H1 (cell line): ENCODE data around the gene CEL. TPM values are rescaled to one million over a fixed set of nuclear protein-coding genes. Genes with fewer than 3 reads are reported as not detected.

ENCODE experiments used
- ASH2L ChIP-seq: fragments of 200-600, 300-600 bp; sonication (generic); IDR thresholded peaks from one replicate; pipeline ENCODE4 v1.7.1; 2017; ENCODE audit warnings: low read length
- CBX5 ChIP-seq: fragments of 300-800, 300-1000 bp; sonication (generic); IDR thresholded peaks from 2 replicates; pipeline ENCODE4 v1.7.1; 2016; ENCODE audit warnings: antibody characterized with exemption, low read length, low read depth
- CBX8 ChIP-seq: fragments of 300-800, 300-1000 bp; sonication (generic); IDR thresholded peaks from 2 replicates; pipeline ENCODE4 v1.7.1; 2016; ENCODE audit warnings: low read depth, low read length, borderline replicate concordance
- CHD2 ChIP-seq: IDR thresholded peaks from 2 replicates; pipeline ENCODE4 v1.6.1; 2012; ENCODE audit warnings: low read length, improper control_type of control experiment
- CHD7 ChIP-seq: fragments of 300-600 bp; sonication (generic); IDR thresholded peaks from 2 replicates; pipeline ENCODE4 v1.7.1; 2012; ENCODE audit warnings: low read length, moderate library complexity, mild to moderate bottlenecking, inconsistent platforms; ENCODE audit not compliant: insufficient replicate concordance
- CTBP2 ChIP-seq: IDR thresholded peaks from 2 replicates; pipeline ENCODE4 v1.7.0; 2011; ENCODE audit warnings: borderline replicate concordance, mild to moderate bottlenecking, moderate library complexity, mixed read lengths, low read length; ENCODE audit not compliant: insufficient read depth, insufficient read length
- HDAC6 ChIP-seq: IDR thresholded peaks from one replicate; pipeline ENCODE4 v1.7.1; 2012; ENCODE audit warnings: low read depth, mild to moderate bottlenecking, inconsistent platforms, low read length, moderate library complexity
- MAX ChIP-seq: IDR thresholded peaks from 2 replicates; pipeline ENCODE4 v1.6.1; 2012; ENCODE audit warnings: inconsistent platforms
- POLR2A ChIP-seq, 2 experiments: IDR thresholded peaks; 1 replicate in 1 of 2; 2 replicates in 1 of 2; pipeline ENCODE4 v1.6.1; 2011; ENCODE audit warnings: low read depth in 2 of 2, low read length in 2 of 2, mild to moderate bottlenecking in 2 of 2; ENCODE audit errors: control extremely low read depth in 1 of 2
- SIX5 ChIP-seq: IDR thresholded peaks from 2 replicates; pipeline ENCODE4 v1.6.1; 2011; ENCODE audit warnings: mild to moderate bottlenecking, low read depth, low read length
- ZNF274 ChIP-seq: IDR thresholded peaks from 2 replicates; pipeline ENCODE4 v1.7.0; 2012; ENCODE audit warnings: low read length, borderline replicate concordance; ENCODE audit errors: extremely low read depth
- polyA plus RNA-seq, 7 experiments: library from polyadenylated mRNA; depleted of rRNA in 3 of 7; stranded (reverse) in 5 of 7; unstranded in 2 of 7; fragments of >200 nt in 5 of 7; fragments of 200-250 nt in 2 of 7; gene quantifications; 1 replicate in 5 of 7; 2 replicates in 1 of 7; 4 replicates in 1 of 7; pipeline versions ENCODE4 v1.2.1 to v1.2.3, GENCODE V29; 2011 to 2013; ENCODE audit warnings: missing spikeins in 2 of 7, mixed read lengths in 2 of 7
- total RNA-seq: library from RNA; stranded (reverse); fragmentation: NEBNext Ultra II Directional; extraction: Animal tissue kit (Norgen Biotek cat#: 25700); gene quantifications from 2 replicates; pipeline ENCODE4 v1.2.1, GENCODE V29; 2021

The CEL gene
- total and polyA plus RNA-seq, 2 of the 8 experiments (the other 6 are each of a cell fraction or from before 2014, with no cell fraction given), result 1.8 to 3.4 TPM

DNA sequence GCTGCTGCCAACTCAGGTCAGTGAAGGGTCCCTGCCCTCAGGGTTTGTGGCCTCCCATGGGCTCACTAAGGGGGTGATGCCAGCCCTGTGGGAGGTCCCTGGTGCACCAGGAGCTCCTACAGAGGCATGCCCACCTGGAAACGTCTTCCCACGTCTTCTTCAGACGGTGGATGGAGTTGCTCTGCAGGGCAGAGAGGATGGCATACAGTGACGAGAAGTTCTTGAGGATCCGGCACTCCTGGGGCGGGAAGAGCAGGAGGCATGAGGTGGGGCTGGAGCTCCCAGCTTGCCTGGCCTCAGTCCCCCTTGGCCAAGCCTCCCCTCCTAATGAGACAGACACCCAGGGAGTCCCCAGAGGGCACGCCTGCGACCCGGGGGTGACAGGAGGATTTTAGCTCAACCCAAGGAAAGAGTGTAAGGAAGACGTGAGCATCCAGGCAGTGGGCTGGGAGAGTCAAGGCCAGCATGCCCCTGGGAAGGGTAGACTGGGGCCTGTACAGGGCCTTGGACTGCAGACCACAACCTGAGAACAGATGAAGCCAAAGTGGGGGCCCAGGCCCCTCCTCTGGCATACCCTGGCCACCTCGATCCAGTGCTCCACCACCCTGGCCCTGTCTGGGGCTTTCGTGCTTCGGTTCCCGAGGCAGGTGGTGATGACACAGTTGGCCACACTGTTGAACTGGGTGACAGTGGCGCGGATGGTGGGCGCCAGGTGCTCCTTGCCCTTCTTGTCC lies 44.9 kb downstream of the CEL start (continued):
- TF ChIP-seq CHD7 (no peak), CBX8 (no peak), ASH2L (no peak), HDAC6 (no peak), CHD2 (no peak), CBX5 (no peak), POLR2A (IDR thresholded peaks at IDR 0.05; ENCODE audit: control extremely low read depth in 1 of 2, low read depth in 2 of 2, low read length in 2 of 2) (no peak), ZNF274 (no peak), SIX5 (no peak), MAX (no peak), CTBP2 (no peak)
